HG03520 (cell line): ENCODE data around the gene PLXNA4.

Experiments
- ATAC-seq: cut with Tn5 transposase; IDR thresholded peaks from one replicate; pipeline ENCODE4 v1.9.1; 2021; ENCODE audit warnings: mild to moderate bottlenecking, moderate library complexity; ENCODE audit not compliant: unreplicated experiment

Gene PLXNA4

GRCh38 chr7:132422502-132423111, 153.7 kb downstream of the PLXNA4 start:
- ATAC-seq, result no peak

- no peak for ATAC-seq
Observed at GRCh38 chr7:132420527-132420926, 155.7 kb downstream of the PLXNA4 start.

GRCh38 chr7:132419542-132419941, 156.7 kb downstream of the PLXNA4 start:
- no peak for ATAC-seq

- no peak for ATAC-seq
Observed at GRCh38 chr7:132418840-132419239, 157.4 kb downstream of the PLXNA4 start.

GRCh38 chr7:132417103-132417906, 159.0 kb downstream of the PLXNA4 start:
- ATAC-seq, result no peak

- no peak for ATAC-seq
Observed at GRCh38 chr7:132416395-132416794, 159.9 kb downstream of the PLXNA4 start.

GRCh38 chr7:132415259-132415658, 161.0 kb downstream of the PLXNA4 start:
- ATAC-seq, result no peak

GRCh38 chr7:132414857-132415256, 161.4 kb downstream of the PLXNA4 start:
- ATAC-seq, result no peak

GRCh38 chr7:132412435-132412834, 163.8 kb downstream of the PLXNA4 start:
- ATAC-seq, result no peak

GRCh38 chr7:132410861-132411541, 165.3 kb downstream of the PLXNA4 start:
- no peak for ATAC-seq

- no peak for ATAC-seq
Observed at GRCh38 chr7:132410385-132410784, 165.9 kb downstream of the PLXNA4 start.

GRCh38 chr7:132407764-132408163, 168.5 kb downstream of the PLXNA4 start:
- ATAC-seq, result no peak

GRCh38 chr7:132406039-132406438, 170.2 kb downstream of the PLXNA4 start:
- no peak for ATAC-seq

- no peak for ATAC-seq
Observed at GRCh38 chr7:132404261-132404660, 172.0 kb downstream of the PLXNA4 start.

GRCh38 chr7:132403465-132404110, 172.7 kb downstream of the PLXNA4 start:
- no peak for ATAC-seq

GRCh38 chr7:132402751-132403245, 173.5 kb downstream of the PLXNA4 start:
- no peak for ATAC-seq

GRCh38 chr7:132402096-132402495, 174.2 kb downstream of the PLXNA4 start:
- ATAC-seq, result no peak

GRCh38 chr7:132400561-132401142, 175.6 kb downstream of the PLXNA4 start:
- no peak for ATAC-seq

GRCh38 chr7:132399367-132399766, 176.9 kb downstream of the PLXNA4 start:
- no peak for ATAC-seq

- no peak for ATAC-seq
Observed at GRCh38 chr7:132398253-132398925, 177.9 kb downstream of the PLXNA4 start.
